ENCODE measurements around the gene CEP135.

DNA sequence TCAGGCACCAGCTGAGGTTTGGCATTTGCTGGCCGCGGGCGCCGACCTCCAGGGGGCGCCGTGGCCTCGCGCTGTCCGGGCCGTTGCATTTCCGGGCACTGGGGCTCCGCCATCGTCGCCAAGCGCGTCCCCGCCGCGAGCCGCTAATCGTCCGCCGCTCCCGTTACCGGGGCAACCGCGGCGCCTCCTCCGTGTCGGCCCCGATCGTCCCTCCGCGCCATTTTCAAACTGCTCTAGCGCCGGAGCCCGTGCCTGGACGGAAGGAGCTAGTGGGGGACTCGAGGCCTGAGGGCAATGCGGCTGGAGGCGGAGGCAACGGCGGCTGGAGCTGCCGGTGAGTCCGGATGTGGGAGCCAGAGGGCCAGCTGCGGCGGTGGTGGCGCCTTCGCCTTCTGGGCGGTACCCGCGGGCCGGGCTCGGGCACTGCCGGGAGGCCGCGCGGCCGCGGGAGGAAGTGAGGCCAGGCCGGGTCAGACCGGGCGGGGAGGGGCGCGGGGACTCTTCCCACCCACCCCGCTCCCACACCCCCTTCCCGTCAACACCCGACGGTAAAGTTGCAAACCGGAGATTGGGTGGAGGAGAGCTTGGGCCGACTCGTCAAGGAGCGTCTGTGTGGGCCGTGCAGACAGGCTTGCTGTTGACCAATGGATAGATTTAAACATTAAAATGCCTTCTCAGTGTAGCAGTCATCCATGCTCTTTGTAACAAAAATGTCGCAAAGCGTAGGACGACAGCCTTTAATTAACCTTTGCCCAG lies at the start of gene CEP135:
- TF ChIP-seq, protein P1, sequence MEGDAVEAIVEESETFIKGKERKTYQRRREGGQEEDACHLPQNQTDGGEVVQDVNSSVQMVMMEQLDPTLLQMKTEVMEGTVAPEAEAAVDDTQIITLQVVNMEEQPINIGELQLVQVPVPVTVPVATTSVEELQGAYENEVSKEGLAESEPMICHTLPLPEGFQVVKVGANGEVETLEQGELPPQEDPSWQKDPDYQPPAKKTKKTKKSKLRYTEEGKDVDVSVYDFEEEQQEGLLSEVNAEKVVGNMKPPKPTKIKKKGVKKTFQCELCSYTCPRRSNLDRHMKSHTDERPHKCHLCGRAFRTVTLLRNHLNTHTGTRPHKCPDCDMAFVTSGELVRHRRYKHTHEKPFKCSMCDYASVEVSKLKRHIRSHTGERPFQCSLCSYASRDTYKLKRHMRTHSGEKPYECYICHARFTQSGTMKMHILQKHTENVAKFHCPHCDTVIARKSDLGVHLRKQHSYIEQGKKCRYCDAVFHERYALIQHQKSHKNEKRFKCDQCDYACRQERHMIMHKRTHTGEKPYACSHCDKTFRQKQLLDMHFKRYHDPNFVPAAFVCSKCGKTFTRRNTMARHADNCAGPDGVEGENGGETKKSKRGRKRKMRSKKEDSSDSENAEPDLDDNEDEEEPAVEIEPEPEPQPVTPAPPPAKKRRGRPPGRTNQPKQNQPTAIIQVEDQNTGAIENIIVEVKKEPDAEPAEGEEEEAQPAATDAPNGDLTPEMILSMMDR (IDR thresholded peaks at IDR 0.05; ENCODE audit: insufficient read depth, low read depth, low read length) = peak; percentile 66
- no peak for TF ChIP-seq EZH2 (IDR thresholded peaks at IDR 0.05; ENCODE audit: insufficient read depth, low read length)

All from astrocyte (in vitro differentiated cells and primary cell).